Activated gamma-delta T cell treated with Interleukin-2 at 50 U/mL for 16 hours (primary cell): ENCODE measurements around the gene LENG8.
"Not testable (repeated sequence)": the region's sequence is repeated elsewhere in the genome, so short reads cannot be mapped to it uniquely, and the experiment has no call there.

Experiments used
- DNase-seq: peaks from one replicate; pipeline ENCODE4 v3.0.0-alpha.2; 2020

Gene LENG8

DNA sequence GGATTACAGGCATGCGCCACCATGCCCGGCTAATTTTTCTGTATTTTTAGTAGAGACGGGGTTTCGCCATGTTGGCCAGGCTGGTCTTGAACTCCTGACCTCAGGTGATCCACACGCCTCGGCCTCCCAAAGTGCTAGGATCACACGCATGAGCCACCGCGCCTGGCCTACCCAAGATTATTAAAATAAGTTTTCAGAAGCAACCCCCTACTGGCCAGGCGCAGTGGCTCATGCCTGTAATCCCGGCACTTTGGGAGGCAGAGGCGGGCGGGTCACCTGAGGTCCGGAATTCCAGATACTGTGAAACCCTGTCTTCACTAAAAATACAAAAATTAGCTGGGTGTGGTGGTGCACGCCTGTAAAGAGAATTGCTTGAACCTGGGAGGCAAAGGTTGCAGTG, 2.6 kb upstream of the LENG8 start:
- DNase-seq = not testable (repeated sequence)

DNA sequence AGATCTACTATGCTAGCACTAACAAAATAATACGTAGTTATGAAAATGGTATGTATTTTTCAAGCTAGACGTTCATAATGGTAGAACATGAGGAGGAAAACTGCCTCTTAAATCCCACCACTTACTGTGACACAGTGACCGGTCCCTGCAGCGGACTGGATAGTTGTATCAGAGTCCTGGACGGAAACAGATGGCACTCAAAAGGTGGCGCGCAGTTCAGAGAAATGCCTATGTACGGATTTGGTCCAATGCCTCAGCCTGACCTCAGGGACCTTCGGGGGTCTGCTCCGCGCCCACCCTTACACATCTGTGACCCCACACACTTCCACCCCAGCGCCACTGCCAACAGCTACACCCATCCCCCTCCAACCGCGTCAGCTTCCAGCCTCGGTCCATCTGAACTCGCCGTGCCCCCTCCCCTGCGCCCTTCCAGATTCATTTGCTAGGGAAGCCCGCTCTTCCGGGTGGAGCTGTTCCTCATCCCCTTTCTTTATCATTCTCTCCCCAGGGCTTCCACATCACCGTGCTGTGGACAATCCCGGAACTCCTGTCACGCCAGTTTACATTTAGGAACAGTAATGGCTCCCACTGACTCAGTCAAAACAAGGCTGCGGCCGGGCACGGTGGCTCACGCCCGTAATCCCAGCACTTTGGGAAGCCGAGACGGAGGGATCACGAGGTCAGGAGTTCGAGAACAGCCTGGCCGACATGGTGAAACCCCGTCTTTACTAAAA, 792 bp upstream of the LENG8 start:
- DNase-seq = no peak

DNA sequence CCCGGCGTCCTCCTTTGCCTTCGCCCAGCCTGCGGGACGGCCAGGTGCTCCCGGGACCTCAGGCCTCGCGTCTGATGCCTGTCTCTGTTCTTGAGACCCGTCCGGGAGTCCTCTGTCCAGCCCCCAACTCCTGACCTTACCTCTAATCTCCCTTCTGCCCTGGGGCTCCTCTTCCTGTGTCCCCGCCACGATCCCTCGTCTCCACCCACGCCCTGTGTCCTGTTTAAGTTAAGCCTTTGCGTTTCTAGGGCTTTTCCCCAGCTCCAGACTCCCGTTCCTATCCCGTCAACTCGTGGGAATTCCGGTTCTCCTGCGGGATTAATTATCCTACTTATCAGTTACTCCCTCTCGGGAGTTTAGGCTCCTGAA, 686 bp downstream of the LENG8 start:
- DNase-seq = no peak

DNA sequence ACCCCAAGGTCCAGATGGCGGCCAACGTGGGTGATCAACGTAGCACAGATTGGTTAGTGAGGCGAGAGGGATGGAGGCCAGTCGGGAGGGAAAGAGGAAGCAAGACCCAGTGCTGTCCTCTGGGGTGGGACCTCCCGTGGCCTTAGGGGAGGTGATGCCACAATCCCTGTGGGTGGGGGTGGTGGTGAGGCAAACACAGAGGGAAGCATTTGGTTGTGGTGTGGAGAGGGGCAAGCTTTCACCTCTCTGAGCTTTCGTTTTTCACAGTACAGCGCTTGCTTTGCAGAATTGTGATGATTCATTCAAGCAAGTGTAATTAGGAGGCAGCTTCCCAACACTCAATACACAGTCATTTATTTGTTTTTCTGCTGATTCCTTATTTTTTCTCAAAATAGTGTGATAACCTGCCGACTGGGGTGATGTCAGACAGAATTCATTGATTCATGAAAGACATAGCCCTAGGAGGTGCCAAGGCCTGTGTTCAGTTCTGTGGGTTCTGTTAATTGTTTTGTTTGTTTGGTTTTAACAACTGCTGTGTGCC, 2.4 kb downstream of the LENG8 start:
- no peak for DNase-seq

GRCh38 chr19:54451997-54452396, 3.0 kb downstream of the LENG8 start:
- no peak for DNase-seq

DNA sequence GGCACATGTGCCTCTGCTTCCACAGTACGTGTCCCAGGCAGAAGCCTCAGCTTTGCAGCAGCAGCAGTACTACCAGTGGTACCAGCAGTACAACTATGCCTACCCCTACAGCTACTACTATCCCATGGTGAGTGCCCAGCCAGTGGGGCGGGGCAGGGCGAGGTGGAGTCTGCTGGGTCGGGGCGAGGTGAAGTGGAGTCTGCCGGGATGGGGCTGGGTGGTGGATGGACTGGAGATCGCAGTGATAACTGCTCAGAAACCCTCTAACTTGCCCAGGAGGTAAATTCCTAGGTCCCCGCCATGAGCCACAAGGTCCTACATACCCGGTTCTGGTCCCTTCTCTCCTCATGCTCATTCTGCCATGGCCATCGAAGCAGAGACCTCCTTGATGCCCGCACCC, 3.6 kb downstream of the LENG8 start:
- no peak for DNase-seq

DNA sequence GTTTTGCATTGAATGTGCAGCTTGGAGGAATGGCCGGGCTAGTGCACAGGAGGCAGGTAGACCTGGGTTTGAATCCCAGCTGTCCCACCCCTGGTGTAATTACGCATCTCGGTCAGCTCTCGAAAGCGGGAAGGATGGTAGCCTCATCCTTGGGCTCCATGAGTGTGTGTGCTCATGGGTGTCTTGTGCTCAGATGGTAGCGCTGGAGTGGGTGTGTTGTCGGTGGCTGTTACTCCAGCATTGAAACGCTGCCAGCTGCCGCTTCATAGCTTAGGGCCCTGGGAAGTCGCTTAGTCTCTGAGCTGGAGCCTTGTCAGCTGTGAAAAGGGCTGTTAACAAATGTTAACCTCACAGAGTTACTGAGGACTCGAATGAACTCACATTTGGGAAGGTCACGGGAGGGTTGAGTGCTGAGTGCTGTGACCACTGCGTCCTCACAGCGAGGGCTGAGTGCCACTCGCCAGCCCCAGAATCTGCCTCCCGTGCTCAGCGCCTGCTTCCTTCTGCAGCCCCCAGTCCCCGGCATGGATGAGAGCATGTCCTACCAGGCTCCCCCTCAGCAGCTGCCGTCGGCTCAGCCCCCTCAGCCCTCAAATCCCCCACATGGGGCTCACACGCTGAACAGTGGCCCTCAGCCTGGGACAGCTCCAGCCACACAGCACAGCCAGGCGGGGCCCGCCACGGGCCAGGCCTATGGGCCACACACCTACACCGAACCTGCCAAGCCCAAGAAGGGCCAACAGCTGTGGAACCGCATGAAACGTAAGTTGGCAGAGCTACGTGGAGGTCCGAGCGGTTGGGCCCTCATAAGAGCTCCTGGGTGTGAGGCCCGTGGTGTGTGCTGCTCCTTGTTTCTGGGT, 5.2 kb downstream of the LENG8 start:
- no peak for DNase-seq

- no peak for DNase-seq
Measured at GRCh38 chr19:54454781-54455675, 6.0 kb downstream of the LENG8 start.

DNA sequence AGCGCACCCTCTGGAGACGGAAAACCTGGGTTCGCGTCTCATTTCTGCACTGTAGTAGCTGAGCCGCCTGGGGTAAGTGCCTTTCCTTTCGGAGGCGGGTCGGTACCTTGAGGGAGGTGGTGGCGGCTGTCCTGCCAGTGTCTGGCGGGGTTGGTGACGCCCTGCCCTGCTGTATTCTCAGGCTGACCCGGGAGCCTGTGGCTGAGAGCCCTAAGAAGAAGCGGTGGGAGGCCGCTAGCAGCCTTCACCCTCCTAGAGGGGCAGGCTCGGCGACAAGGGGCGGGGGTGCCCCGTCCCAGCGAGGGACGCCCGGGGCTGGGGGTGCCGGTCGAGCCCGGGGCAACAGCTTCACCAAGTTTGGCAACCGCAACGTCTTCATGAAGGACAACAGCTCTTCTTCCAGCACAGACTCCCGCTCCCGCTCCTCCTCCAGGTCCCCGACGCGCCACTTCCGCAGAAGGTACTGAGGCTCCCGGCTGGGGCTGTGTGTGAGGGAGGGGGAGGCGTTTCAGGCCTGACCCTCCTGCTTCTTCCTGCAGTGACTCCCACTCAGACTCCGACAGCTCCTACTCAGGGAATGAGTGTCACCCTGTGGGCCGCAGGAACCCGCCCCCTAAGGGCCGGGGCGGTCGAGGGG, 6.9 kb downstream of the LENG8 start:
- no peak for DNase-seq

DNA sequence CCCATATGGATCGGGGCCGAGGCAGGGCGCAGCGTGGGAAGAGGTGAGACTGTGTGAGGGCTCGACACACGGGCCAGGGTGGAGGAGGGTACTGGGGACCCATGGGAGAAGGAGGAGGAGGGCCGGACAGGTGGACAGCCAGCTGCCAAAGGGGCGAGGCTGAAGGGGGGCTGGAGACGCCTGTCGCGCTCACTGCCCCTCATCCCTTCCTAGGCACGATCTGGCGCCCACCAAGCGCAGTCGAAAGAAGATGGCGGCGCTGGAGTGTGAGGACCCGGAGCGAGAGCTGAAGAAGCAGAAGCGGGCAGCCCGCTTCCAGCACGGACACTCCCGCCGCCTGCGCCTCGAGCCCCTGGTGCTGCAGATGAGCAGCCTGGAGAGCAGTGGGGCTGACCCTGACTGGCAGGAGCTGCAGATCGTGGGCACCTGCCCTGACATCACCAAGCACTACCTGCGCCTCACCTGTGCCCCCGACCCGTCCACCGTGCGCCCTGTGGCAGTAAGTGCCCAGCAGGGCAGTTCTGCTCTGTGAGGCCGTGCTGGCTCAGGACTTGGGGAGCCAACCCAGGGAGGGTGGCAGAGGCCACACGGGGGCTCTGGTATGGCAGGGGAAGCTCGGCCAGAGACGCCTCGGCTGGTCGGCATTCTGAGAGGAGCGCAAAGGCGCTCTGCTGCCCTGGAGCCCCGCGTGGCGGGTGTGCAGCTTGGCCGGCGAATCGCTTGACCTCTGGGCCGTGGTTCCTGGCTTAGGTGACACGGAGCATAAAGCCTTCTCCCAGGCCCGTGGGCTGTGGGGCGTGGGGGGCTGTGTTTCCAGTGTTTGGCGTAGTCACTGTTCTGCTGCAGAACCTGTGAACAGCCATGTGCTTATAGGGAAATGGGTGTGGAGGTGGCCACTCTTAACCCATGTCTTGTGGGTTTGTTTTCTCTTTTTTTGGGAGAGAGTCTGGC, 7.7 kb downstream of the LENG8 start:
- DNase-seq = no peak

DNA sequence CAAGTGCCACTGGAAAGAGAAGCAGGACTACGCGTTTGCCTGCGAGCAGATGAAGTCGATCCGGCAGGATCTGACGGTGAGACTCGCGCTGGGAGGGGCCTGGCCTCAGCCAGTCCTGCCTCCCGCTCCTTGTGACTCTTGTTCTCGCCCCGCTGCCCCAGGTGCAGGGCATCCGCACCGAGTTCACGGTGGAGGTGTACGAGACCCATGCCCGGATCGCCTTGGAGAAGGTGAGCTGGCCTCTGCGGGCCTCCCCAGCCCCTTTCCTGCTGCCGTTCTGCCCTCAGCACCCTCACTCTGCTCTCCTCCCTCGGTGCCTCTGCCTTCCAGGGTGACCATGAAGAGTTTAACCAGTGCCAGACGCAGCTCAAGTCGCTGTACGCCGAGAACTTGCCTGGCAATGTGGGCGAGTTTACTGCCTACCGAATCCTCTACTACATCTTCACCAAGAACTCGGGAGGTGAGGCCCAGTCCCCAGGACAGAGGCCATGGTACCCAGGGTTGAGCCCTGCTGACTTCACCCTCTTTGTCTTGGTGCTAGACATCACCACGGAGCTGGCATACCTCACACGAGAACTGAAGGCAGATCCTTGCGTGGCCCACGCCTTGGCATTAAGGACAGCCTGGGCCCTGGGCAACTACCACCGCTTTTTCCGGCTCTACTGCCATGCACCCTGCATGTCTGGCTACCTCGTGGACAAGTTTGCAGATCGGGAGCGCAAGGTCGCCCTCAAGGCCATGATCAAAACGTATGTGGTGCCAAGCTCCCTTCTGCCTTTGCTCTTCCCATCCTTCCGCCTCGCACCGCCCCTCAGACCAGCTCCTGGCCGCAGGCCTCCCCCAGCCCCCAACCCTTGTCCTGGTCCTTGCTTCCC, 9.0 kb downstream of the LENG8 start:
- DNase-seq = no peak

DNA sequence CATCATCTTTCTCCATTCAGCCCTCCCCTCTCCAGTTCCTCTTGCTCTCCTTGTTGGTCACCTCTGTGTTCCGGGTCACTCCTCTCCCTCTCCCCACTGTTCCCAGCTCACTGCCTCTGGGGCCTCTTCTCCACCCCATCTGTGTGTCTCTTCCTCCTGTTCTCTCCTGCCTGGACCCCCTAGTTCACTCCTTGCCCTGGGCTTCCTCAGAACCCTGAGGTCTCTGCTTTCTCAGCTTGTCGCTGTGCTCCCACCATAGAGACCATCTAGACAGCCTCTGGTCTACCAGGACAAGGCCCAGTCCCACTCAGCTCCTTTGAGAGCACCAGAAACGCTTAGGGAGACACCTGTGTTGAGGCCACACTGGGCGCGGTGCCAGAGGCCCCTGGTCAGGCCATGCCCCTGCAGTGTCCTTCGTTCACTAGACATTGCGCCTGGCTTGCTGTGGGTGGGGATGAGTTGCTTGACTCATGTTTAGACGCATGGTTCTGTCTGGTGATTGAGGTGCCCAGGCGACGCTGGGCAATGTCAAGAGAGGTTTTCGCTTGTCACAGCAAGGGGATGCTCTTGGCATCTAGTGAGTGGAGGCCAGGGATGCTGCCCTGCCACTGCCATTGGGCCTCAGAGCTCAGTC, 9.8 kb downstream of the LENG8 start:
- no peak for DNase-seq

DNA sequence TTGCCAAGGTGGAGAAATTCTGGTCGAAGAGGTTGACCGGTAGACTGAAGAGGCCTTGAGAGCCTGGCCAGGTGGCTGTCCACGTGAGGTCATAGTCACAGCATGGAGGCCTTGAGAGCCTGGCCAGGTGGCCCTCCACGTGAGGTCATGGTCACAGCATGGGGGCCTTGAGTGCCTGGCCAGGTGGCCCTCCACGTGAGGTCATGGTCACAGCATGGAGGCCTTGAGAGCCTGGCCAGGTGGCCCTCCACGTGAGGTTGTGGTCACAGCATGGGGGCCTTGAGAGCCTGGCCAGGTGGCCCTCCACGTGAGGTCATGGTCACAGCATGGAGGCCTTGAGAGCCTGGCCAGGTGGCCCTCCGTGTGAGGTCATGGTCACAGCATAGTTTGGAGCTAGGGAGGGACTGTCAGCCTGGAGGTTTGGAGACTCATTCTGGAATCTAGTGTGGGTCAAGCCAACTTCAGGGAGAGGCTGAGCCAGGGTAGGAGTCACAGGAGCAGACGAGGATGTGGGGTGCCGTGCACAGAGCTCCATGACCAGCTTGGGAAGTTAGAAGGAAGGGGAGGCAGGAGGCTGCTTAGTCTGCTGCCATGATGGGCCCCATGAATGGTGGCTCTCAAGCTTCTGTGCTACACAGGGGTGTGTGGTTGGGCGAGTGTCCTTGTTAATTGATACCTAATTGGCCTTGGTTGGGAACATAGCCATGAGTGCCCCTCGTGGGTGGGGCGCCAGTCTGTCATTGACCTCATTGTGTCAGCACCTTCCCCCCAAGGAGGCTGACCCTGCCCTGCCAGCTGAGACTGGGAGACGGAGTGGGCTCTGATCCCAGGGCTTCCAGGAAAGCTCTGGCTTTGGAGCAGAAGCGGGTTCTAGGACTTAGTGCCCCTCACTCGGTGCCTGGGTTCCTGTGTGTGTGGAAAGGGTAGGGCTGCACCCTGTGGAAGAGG, 10.6 kb downstream of the LENG8 start:
- DNase-seq = no peak

DNA sequence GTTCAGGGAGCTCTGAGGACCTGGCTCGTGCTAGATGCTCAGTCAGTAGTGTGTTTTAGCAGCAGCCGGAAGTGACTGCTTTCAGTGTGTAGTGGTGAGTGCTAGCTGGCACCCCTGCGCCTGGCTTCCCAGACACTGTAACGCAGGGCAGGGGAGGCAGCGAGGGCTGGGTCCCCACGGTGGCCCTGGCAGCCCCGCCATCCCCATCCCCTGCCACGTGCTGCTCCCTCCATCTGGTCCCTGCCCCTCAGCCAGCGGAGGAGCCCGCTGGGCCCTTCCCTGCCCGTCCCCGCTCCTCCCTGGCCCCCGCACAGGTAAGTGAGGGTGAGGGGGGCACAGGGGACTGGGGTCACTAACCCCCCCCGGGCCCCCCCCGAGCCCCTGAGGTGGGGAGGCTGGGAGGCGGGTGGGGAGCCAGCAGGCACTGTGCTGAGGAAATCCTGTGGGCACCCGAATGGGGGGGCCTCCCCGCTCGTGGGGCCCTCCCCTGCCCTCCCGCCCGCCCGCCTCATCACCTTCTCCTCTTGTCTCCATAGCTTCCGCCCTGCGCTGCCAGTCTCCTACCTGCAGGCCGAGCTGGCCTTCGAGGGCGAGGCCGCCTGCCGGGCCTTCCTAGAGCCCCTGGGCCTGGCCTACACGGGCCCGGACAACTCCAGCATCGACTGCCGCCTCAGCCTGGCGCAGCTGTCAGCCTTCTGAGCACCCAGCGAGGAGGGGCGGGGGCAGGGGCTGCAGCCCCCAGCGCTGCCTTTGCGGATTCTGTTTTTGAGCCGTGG, 11.4 kb downstream of the LENG8 start:
- DNase-seq = no peak

- no peak for DNase-seq
Measured at GRCh38 chr19:54461210-54461609, 12.2 kb downstream of the LENG8 start.

DNA sequence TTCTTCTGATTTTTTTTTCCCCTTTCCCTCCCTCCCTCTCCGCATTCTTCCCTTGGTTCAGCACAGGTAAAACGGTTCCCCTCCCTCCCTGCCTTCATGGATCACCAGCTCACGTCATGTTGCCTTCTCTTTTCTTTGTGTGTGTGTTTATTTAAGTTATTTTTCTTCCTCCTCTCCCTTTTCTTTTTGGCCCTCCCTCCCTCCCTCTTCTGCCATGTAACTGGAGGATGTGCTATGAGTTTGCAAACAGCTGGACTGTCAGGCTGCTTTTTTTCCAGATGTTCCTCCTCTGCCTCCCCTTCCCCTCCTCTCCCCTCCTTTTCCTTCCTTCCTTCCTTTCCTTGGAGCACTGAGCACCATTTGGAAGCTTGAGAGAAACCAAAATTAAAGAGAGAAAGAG, 12.6 kb downstream of the LENG8 start:
- DNase-seq = no peak

GRCh38 chr19:54462047-54462654, 13.2 kb downstream of the LENG8 start:
- no peak for DNase-seq
